Smooth muscle cell (in vitro differentiated cells): ENCODE results near the gene CHEK2. TPM values are rescaled to one million over a fixed set of nuclear protein-coding genes. Genes with fewer than 3 reads are reported as not detected.

Experiments
- DNase-seq: peaks from one replicate; lab custom pipeline; 2025; ENCODE audit not compliant: unreplicated experiment; lab: John Stamatoyannopoulos, UW
- H2AFZ ChIP-seq: fragments of 200-600 bp; sonication (generic); 2 replicates; pipeline ENCODE4 v1.6.0; 2016; ENCODE audit warnings: antibody characterized with exemption, low read depth, mild to moderate bottlenecking
- H3F3A ChIP-seq: fragments of 200-600 bp; sonication (generic); 2 replicates; pipeline ENCODE4 v1.6.0; 2017; ENCODE audit warnings: antibody characterized with exemption, low read depth
- H3K27ac ChIP-seq: fragments of 200-600 bp; sonication (generic); 2 replicates; pipeline ENCODE4 v1.5.1; 2016; ENCODE audit warnings: low read depth, mild to moderate bottlenecking
- H3K27me3 ChIP-seq: fragments of 200-600 bp; sonication (generic); 2 replicates; pipeline ENCODE4 v1.6.1; 2016; ENCODE audit warnings: low read depth, mild to moderate bottlenecking
- H3K36me3 ChIP-seq: fragments of 200-600 bp; sonication (generic); 2 replicates; pipeline ENCODE4 v1.5.1; 2016; ENCODE audit warnings: low read depth
- H3K4me1 ChIP-seq: fragments of 200-600 bp; sonication (generic); 2 replicates; pipeline ENCODE4 v1.5.1; 2016; ENCODE audit warnings: low read depth
- H3K4me2 ChIP-seq: fragments of 200-600 bp; sonication (generic); 2 replicates; pipeline ENCODE4 v1.6.0; 2016; ENCODE audit warnings: mild to moderate bottlenecking
- H3K4me3 ChIP-seq: fragments of 200-600 bp; sonication (generic); 2 replicates; pipeline ENCODE4 v1.5.1; 2016; ENCODE audit warnings: mild to moderate bottlenecking
- H3K79me2 ChIP-seq: fragments of 200-600 bp; sonication (generic); 2 replicates; pipeline ENCODE4 v1.6.0; 2016; ENCODE audit warnings: low read depth, mild to moderate bottlenecking
- H3K9ac ChIP-seq: fragments of 200-600 bp; sonication (generic); 2 replicates; pipeline ENCODE4 v1.6.0; 2016; ENCODE audit warnings: low read depth
- H3K9me3 ChIP-seq: fragments of 200-600 bp; sonication (generic); replicated peaks from 2 replicates; pipeline ENCODE4 v1.5.1; 2016; ENCODE audit warnings: low read depth
- H4K20me1 ChIP-seq: fragments of 200-600 bp; sonication (generic); 2 replicates; pipeline ENCODE4 v1.6.0; 2016; ENCODE audit warnings: low read depth
- CTCF ChIP-seq: fragments of 200-600 bp; sonication (generic); IDR thresholded peaks from 2 replicates; pipeline ENCODE4 v1.5.1; 2017; ENCODE audit warnings: borderline replicate concordance, mild to moderate bottlenecking, antibody characterized with exemption; ENCODE audit not compliant: insufficient read depth, poor library complexity, severe bottlenecking
- WGBS: methylation state at CpG from one replicate; pipeline ENCODE4 v1.1.7; 2016; ENCODE audit warnings: low lambda C conversion rate; 5-methylcytosine and 5-hydroxymethylcytosine counted together
- polyA plus RNA-seq: library from polyadenylated mRNA; unstranded; fragments of >200 nt; fragmentation: Nextera tagmentation; extraction: Ambion mirVana; gene quantifications from 2 replicates; pipeline ENCODE4 v1.2.1, GENCODE V29; 2016
- total RNA-seq: library from RNA; depleted of rRNA; stranded (reverse); fragments of >200 nt; gene quantifications from 2 replicates; pipeline ENCODE4 v1.2.3, GENCODE V29; 2014

CHEK2 gene
- total RNA-seq (11.5 and 18.7 TPM in 2 replicates), polyA plus RNA-seq (12.7 and 15.9 TPM in 2 replicates)

- Histone ChIP-seq H3K27ac (peak within 1 kb of the TSS; percentile 81), H3K36me3 (no peaks in the 10 kb centered on the region), H3F3A (no peaks in the 10 kb centered on the region), H3K4me2 (peak within 1 kb of the TSS; percentile 94), H3K9ac (peak within 1 kb of the TSS; percentile 63), H3K4me1 (peaks cover 3% of the 10 kb centered on the region), H3K79me2 (peaks cover 4% of the 10 kb centered on the region), H4K20me1 (no peaks in the 10 kb centered on the region), H3K27me3 (no peaks in the 10 kb centered on the region), H3K9me3 (no peaks in the 10 kb centered on the region), H3K4me3 (peak within 1 kb of the TSS; percentile 67), H2AFZ (peak within 1 kb of the TSS; percentile 92)
- no peak for TF ChIP-seq CTCF
- 1% methylated on average over 50 of the region's 54 CpGs for WGBS
- DNase-seq = peak; percentile 88
Observed at GRCh38 chr22:28741785-28742561, at the start of gene CHEK2, which contains the start of gene HSCB. Gene CHEK2, minus strand, starts transcription at chr22:28741820. Its CDS starts 7,099 bp downstream, at chr22:28734721. Gene HSCB, plus strand, starts transcription at chr22:28742039. Its CDS starts 57 bp downstream, at chr22:28742096.

- no peak for DNase-seq
- no peak overlapping the region for H3K27ac ChIP-seq
- peaks cover 23% of the 10 kb centered on the region for H3K36me3 ChIP-seq
- no peak for TF ChIP-seq CTCF
- 97% methylated on average over 5 of the region's 5 CpGs for WGBS
- no peaks in the 10 kb centered on the region for H3K27me3 ChIP-seq
- peaks cover 43% of the 10 kb centered on the region for H3F3A ChIP-seq
- peaks cover 14% of the 10 kb centered on the region for H3K79me2 ChIP-seq
- H3K4me1 ChIP-seq = no peaks in the 10 kb centered on the region
- H3K9ac ChIP-seq = no peak overlapping the region
- no peak overlapping the region for H2AFZ ChIP-seq
- H3K4me2 ChIP-seq = no peak overlapping the region
- no peak overlapping the region for H3K4me3 ChIP-seq
- no peaks in the 10 kb centered on the region for H3K9me3 ChIP-seq
- H4K20me1 ChIP-seq = peaks cover 62% of the 10 kb centered on the region
Observed at GRCh38 chr22:28791124-28791523, 49.5 kb upstream of the CHEK2 start.

GRCh38 chr22:28788601-28789000 lies 47.0 kb upstream of the CHEK2 start:
- Histone ChIP-seq H3F3A (peaks cover 22% of the 10 kb centered on the region), H3K27me3 (no peaks in the 10 kb centered on the region), H3K4me2 (no peak overlapping the region), H2AFZ (no peak overlapping the region), H3K9ac (no peak overlapping the region), H3K36me3 (peaks cover 19% of the 10 kb centered on the region), H3K4me3 (no peak overlapping the region), H4K20me1 (peaks cover 54% of the 10 kb centered on the region), H3K4me1 (no peaks in the 10 kb centered on the region), H3K27ac (no peak overlapping the region), H3K79me2 (peaks cover 16% of the 10 kb centered on the region), H3K9me3 (no peaks in the 10 kb centered on the region)
- TF ChIP-seq CTCF = no peak
- WGBS = 93% methylated on average over 3 of the region's 3 CpGs
- DNase-seq = no peak
